ENCODE measurements around the gene EID3. TPM values are rescaled to one million over a fixed set of nuclear protein-coding genes. Genes with fewer than 3 reads are reported as not detected.
A peak's percentile ranks its signal among the peaks of the same experiment; 100 is the strongest.

The EID3 gene
- total RNA-seq, 1 donor, result 7.5 TPM

- peak; percentile 65 to 88 (median 88) for DNase-seq (ENCODE audit: low read depth in 2 of 3, low spot score in 2 of 3)
Measured at GRCh38 chr12:104288635-104289274, 14.8 kb upstream of the EID3 start.

- DNase-seq (ENCODE audit: low read depth in 2 of 3, low spot score in 2 of 3), result no peak
Measured at GRCh38 chr12:104290320-104290719, 13.2 kb upstream of the EID3 start.

GRCh38 chr12:104290855-104291254 lies 12.7 kb upstream of the EID3 start:
- no peak for DNase-seq (ENCODE audit: low read depth in 2 of 3, low spot score in 2 of 3)

GRCh38 chr12:104291867-104292524 lies 11.5 kb upstream of the EID3 start:
- DNase-seq (ENCODE audit: low read depth in 2 of 3, low spot score in 2 of 3), result no peak

DNA sequence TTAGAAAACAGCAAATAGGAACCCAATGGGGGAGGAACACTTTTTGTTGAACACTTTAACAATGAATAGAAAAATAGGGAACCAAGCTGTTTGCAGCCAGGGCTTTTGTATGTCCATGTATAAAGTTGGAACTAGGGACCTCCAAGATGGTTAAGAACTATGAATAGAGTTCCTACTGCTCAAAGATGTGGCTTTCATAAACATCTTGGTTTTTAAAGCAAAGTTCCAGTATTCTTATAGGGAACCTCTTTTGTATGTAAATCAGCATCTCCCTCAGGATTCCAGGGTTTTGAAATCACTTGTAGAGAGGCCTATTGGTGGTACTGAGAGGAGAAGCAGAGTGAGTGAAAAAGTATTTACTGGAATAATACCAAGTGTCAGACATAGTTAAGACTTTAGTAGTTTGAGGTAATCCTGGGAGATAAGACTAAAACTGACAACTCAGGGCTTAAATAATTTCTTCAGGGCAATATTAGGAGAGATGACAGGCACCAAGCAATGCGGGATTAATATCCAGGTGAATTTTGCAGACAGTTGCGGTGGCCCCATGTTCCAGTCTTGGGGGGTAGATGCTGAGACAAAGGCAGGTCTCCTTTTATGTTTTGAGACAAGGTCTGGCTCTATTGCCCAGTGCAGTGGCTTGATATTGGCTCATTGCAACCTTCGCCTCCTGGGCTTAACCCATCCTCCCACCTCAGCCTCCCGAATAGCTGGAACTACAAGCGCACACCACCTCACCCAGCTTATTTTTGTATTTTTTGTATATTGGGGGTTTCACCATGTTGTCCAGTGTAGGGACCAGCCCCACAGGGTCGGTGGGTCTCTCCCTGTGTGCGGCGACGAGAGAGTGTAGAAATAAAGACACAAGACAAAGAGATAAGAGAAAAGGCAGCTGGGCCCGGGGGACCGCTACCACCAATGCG lies 10.4 kb upstream of the EID3 start:
- DNase-seq (ENCODE audit: low read depth in 2 of 3, low spot score in 2 of 3), result no peak

GRCh38 chr12:104294158-104294859 lies 9.2 kb upstream of the EID3 start:
- peak in 1 of 3 donors; percentile 22 for DNase-seq (ENCODE audit: low read depth in 2 of 3, low spot score in 2 of 3)

DNA sequence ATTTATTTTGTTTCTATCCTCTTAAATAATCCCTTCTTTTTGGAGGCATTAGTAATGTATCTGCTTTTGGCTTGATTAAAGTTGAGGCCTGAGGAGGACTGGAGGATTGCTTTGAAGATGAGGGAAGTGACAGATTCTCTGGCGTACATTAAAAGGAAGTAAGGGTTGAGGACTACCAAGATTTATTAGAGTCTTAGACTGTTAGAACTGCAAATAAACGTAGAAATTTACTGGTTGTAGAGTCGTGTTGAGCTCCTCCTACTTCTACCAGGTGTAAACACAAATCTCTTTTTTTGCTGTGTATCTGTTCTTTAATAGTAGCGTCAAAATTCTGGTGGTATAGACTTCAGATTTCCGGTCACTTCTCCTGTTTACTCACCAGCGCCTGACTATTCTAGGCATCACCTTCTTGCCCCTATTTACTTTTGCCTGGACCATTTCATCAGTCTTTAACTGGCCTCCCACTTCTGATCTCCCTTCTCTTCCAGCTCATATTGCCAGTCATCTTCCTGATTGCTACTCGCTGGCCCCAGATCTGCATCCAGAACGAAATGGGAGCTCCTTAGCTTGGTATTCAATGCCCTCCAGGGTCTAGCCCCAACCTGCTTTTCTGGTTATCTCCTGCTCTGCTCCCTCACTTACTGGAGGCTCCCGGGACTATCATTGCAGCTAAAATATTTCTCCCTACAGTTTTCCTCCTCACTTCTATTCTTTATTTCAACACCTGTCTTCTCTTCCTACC lies 8.4 kb upstream of the EID3 start:
- no peak for DNase-seq (ENCODE audit: low read depth in 2 of 3, low spot score in 2 of 3)

GRCh38 chr12:104295954-104296353 lies 7.6 kb upstream of the EID3 start:
- no peak for DNase-seq (ENCODE audit: low read depth in 2 of 3, low spot score in 2 of 3)

DNA sequence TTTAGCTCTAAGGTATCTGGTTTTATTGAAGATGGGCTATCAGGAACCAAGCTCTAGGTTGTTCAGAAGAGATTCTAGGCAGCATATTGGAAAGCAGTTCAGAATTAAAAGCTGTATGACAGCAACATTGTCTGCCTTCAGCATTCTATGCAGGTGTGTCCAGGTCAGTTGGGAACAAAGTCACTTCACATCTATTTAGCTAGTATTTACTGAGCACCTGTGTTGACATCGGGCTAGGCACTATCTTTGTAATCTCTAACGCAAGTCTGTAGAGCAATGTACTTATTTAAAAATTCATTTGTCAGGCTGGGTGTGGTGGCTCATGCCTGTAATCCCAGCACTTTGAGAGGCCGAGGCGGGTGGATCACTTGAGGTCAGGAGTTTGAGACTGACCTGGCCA lies 6.8 kb upstream of the EID3 start:
- DNase-seq (ENCODE audit: low read depth in 2 of 3, low spot score in 2 of 3), result no peak

DNA sequence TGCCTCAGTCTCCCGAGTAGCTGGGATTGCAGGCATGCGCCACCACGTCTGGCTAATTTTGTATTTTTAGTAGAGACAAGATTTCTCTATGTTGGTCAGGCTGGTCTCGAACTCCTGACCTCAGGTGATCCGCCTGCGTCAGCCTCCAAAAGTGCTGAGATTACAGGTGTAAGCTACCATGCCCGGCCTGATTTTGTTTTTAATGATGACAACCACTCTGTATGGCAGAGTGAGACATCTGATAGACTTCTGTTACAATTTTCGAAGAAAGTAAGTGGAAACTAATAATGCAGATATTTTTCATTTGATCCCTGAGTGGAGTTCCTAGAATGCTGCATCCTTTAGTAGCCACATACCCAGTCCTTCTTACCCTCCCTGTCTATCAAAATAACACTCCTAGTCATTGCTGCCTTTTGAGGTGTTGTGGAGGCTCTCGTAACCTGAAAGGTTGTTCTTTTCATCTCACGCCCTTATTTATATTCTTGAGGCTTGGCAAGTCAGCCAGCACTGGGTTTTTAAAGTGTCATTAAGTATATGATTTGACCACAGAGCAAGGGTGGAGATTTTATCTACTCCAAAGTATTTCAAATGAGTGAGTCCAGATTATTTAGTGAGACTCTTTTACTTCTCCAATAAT lies 5.9 kb upstream of the EID3 start:
- DNase-seq (ENCODE audit: low read depth in 2 of 3, low spot score in 2 of 3), result no peak

- DNase-seq (ENCODE audit: low read depth in 2 of 3, low spot score in 2 of 3), result no peak
Measured at GRCh38 chr12:104299842-104300481, 3.6 kb upstream of the EID3 start.

DNA sequence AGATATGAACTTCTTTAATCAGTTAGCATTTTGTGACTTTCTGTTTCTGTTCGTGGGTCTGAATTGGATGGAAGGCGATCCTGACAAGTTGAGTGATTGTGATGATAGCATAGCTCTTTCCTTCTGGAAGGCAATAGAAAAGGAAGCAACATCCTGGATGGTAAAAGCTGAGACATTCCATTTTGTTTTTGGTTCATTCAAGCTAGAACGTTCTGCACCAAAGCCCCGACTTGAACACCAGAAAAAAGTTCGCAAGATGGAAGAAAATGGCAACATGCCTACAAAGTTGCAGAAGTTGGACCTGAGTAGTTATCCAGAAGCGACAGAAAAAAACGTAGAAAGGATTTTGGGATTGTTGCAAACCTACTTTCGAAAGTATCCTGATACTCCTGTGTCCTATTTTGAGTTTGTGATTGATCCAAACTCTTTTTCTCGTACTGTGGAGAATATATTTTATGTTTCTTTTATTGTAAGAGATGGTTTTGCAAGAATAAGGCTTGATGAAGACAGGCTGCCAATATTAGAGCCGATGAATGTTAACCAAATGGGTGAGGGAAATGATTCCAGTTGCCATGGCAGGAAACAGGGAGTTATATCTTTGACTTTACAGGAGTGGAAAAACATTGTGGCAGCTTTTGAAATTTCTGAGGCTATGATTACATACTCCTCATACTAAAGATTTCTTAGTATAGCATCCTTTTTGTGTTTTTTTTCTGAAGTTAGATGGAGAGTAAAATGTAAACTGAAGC lies 896 bp downstream of the EID3 start:
- no peak for DNase-seq (ENCODE audit: low read depth in 2 of 3, low spot score in 2 of 3)

DNA sequence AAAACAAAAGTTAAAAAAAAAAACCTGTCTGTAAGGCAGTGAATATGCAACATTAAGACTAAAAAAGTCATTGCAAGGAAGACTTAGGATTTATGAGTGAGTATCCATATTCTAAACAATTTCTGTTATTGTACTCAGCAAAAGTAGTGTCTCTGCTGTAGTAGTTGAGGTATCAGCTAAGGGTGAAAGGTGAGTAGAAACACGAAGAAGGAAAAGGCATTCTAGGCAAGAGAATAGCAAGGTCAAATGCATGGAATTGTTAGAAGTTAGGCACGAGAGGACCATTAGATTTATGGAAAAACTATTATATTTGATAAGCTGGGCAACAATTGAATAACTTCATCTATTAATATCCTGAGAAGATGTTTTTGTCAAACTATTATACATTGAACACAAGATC lies 1.8 kb downstream of the EID3 start:
- DNase-seq (ENCODE audit: low read depth in 2 of 3, low spot score in 2 of 3), result no peak

- no peak for DNase-seq (ENCODE audit: low read depth in 2 of 3, low spot score in 2 of 3)
Measured at GRCh38 chr12:104306376-104306775, 2.8 kb downstream of the EID3 start.

- no peak for DNase-seq (ENCODE audit: low read depth in 2 of 3, low spot score in 2 of 3)
Measured at GRCh38 chr12:104306943-104307654, 3.6 kb downstream of the EID3 start.

- DNase-seq (ENCODE audit: low read depth in 2 of 3, low spot score in 2 of 3), result no peak
Measured at GRCh38 chr12:104307655-104308000, 4.1 kb downstream of the EID3 start.

DNA sequence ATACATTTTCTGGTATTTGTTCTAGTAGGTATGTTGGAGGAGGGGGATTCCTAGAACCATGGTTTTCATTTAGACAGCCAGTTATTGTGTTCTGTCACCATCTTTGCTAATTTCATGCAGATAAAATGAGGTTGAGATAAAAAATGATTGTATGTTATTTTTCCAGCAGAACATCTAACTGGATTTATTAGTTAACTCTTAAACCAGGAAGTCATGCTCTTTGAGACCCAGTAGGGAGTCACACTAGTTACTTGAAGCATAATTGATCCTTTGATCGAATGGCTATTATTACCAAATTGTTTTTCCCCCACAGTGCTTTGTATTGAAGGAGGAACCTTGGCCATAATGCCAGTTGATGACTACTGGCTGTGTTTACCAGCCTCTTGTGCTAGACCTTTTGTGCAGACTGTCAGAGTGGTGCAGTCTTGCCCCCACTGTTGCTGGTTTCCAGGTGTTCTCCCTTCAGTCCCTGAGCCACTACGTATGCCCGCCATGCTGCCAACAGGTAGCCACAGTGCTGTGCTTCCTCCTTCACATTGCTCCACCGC lies 6.0 kb downstream of the EID3 start:
- DNase-seq (ENCODE audit: low read depth in 2 of 3, low spot score in 2 of 3), result no peak

Measured in hematopoietic multipotent progenitor cell (in vitro differentiated cells).